ENCODE measurements around the gene KDM4C.
"Not testable (repeated sequence)": the region's sequence is repeated elsewhere in the genome, so short reads cannot be mapped to it uniquely, and the experiment has no call there.

KDM4C gene

GRCh38 chr9:6764011-6764410, 6.2 kb downstream of the KDM4C start:
- DNase-seq = no peak

- no peak for DNase-seq
These were observed 6.8 kb downstream of the KDM4C start for GRCh38 chr9:6764523-6764922.

- DNase-seq = no peak
These were observed 7.2 kb downstream of the KDM4C start for GRCh38 chr9:6764950-6765349.

DNA sequence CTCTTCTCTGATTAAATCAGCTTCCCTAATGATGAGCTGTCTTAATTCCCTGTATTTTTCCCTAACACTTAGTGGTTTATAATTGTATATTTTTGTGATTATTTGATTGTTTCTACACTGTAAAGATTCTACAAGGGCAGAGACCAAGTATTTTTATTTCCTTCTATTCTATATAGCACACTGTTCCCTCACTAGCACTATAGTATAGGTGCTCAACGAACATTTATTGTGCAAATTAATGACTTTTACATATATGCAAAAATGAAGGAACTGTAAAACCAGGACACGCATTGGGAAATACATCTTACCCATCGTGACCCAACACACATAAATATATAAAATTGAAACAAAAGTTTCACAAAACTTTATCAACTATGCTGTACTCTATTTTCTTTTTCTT, 7.6 kb downstream of the KDM4C start:
- DNase-seq = no peak

- DNase-seq = no peak
These were observed 8.8 kb downstream of the KDM4C start for GRCh38 chr9:6766606-6767005.

GRCh38 chr9:6768587-6768986, 10.8 kb downstream of the KDM4C start:
- not testable (repeated sequence) for DNase-seq

DNA sequence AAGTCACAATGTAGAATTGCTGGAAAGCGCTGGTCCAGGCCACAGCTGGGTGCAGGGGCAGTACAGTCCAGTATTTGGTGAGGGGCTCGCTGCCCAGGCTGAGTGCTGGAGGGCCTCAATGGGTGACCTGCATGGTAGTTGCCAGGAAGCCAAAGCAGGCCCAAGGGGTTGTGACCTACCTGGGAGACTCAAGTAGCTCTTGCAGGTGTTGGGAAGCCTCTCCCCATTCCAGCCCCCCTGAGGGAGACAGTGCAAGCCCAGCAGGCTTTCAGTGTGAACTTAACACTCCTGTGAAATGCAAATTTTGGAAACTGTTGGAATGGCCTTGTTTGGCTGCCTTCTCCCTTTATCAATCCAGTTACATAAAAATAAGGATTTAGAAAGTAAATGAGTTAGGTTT, 13.9 kb downstream of the KDM4C start:
- DNase-seq = no peak

- DNase-seq = no peak
These were observed 19.6 kb downstream of the KDM4C start for GRCh38 chr9:6777213-6777902.

GRCh38 chr9:6779417-6780241, 21.9 kb downstream of the KDM4C start:
- DNase-seq = no peak

- peak in 1 of 51 donors; percentile 15 for DNase-seq
These were observed 22.9 kb downstream of the KDM4C start for GRCh38 chr9:6780690-6781089.

DNA sequence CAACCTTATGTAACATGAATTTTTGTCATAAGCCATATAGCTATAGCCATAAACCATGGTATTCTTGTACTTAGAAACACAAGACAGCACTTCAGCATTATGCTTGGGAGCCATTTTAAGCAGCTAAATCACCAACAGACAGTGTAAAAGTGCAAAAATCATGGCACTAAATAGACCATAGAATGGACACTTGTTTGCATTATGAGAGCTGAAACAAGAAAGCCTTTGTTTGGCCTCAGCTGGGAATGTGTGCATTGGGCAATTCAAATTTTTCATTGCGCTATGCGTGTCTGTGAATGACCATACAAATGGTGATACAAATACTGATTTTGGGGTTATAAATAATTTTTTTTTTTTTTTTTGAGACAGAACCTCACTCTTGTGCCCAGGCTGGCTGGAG, 23.7 kb downstream of the KDM4C start:
- peak in 14 of 51 donors; percentile 1 to 72 (median 14) for DNase-seq

- no peak for DNase-seq
These were observed 24.6 kb downstream of the KDM4C start for GRCh38 chr9:6782345-6782744.

DNA sequence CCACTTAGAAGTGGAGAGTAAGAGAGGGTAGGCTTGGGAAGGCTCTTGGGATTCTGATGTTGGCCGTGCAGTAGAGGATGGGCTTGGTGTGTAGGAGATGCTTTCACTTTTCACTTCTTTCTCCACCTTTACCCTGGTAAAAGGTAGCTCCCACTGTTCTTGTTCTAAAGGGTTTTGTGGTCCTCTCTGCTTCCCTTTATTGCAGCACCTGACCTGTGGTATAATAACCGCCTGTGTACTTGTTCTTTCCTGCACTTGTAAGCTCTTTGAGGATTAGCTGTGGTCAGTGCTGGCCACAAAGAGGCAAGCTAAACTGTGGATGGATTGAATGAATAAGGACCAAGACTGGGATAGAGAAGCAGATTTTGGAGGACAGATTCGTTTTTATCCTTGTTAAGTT, 25.2 kb downstream of the KDM4C start:
- no peak for DNase-seq

DNA sequence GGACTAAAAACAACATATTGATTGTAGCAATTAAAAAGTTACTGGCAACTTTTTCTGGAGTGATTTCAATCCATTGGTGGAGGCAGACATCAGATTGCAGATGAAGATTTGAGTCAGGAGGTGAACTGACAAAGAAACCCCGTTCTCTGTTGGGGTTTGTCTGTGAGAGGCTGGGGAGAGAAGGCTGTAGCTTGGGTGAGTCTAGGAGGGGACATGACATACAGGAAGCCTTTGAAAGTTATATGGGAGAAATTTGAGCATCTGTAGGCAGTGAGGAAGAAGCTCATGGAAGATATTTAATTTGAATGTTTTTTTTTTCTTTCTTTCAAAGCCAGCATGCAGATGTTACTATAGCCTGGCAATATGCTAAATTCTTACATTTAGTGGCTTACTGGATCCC, 26.0 kb downstream of the KDM4C start:
- DNase-seq = no peak

GRCh38 chr9:6785682-6786081, 27.9 kb downstream of the KDM4C start:
- no peak for DNase-seq

DNA sequence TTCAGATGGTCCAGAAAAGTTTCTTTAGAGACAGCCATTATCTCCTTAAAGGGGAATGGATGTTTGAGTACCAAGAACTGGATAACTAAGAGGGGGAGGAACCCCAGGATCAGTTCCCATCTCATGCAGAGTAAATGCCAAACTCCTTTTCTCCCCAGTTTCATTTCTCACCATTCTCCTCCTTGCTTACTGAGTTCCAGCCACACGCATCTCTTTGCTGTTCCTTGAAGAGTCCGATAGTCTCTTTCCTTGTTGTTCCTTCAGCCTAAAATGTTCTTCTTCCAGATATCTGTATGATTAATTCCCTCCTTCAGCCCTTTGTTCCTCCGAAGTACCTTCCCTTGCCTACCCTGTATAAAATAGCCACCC, 30.0 kb downstream of the KDM4C start:
- DNase-seq = no peak

DNA sequence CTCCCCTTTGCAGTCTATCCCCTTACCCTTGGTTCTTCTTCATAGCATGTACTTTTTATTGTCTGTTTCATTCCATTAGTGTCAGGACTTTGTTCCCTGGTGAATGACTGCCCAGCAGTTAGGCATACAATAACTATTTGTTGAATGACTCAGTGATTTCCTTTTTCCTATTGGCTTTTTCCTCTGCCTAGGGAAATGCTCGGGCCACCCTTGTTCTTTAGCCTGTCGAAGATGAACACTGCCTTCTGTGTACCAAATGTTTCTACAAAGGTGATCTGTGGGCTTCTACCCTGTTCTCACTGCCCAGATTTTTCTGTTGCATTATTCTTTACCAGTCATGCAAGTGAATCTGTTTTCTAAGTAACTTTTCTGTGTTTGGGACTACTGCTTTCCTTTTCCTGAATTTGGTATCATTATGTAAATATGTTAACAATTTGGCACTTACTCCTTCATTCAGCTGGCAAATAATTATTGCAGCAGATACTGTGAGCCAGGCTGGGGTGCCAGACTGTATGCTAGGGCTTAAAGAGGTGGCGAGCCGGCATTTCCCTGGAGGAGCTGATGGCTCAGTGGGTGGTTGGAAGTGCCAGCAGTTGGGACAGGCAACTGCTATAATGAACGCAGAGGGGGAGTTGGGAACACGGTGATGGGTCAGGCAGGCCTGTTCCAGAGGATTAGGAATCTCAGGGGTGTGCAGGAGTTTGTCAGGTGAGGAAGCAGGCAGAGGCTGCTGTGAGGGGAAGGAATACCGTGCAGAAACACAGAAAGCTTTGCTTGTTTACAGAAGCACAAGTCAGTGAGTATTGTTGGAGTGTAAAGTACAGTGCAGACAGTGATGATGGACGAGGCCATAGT, 30.6 kb downstream of the KDM4C start:
- peak in 11 of 51 donors; percentile 2 to 33 (median 12) for DNase-seq

DNA sequence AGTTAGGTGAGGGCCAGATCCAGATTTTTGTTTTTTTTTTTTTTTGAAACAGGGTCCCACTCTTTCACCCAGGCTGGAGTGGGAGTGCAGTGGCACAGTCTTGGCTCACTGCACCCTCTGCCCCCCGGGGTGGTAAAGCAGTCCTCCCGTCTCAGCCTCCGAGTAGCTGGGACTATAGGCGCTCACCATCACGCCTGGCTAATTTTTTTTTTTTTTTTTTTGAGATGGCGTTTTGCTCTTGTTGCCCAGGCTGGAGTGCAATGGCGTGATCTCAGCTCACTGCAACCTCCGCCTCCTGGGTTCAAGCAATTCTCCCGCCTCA, 31.2 kb downstream of the KDM4C start:
- not testable (repeated sequence) for DNase-seq

- no peak for DNase-seq
These were observed 33.1 kb downstream of the KDM4C start for GRCh38 chr9:6790866-6791265.

GRCh38 chr9:6793203-6793602, 35.4 kb downstream of the KDM4C start:
- no peak for DNase-seq

GRCh38 chr9:6794936-6795335, 37.2 kb downstream of the KDM4C start:
- no peak for DNase-seq

- no peak for DNase-seq
These were observed 45.2 kb downstream of the KDM4C start for GRCh38 chr9:6802926-6803325.
